K562 (cell line): Measurements from ENCODE around the gene EMX1. TPM values are rescaled to one million over a fixed set of nuclear protein-coding genes. Genes with fewer than 3 reads are reported as not detected.

Source experiments
- ATAC-seq: fragments of 200-7000 bp; cut with Tn5 transposase; 3 replicates; pipeline ENCODE4 v1.9.1; 2020; ENCODE audit warnings: moderate library complexity
- BruUV-seq: library from RNA; stranded (reverse); fragments of 400-500 nt; replicated peaks from 2 replicates; lab custom pipeline; 2021; lab: Mats Ljungman, UMichigan
- CTCF ChIA-PET: fragments of 300-600 bp; formaldehyde crosslinking; extraction: SDS; loops from one replicate; lab custom pipeline; 2021; ENCODE audit warnings: low intra/inter-chr PET ratio; lab: Yijun Ruan, JAX
- POLR2A ChIA-PET: fragments of 300-600, 350-650 bp; sonication (Branson Sonifier 250); formaldehyde crosslinking; extraction: SDS; loops from one replicate; lab custom pipeline; 2021; ENCODE audit warnings: antibody characterized with exemption, inconsistent platforms; lab: Yijun Ruan, JAX
- DNase-seq, 4 experiments: peaks; one replicate each; pipeline versions ENCODE4 v3.0.0 to v3.0.0-alpha.2; 2011 to 2018; ENCODE audit warnings: low spot score in 3 of 4, mixed read lengths in 3 of 4; ENCODE audit errors: extremely low read depth in 1 of 4
- FAIRE-seq: peaks from 2 replicates; lab custom pipeline; 2011; peaks lifted over from hg19 to GRCh38; lab: Jason Lieb, UNC
- H2AFZ ChIP-seq: 2 replicates; pipeline ENCODE4 v1.6.0; 2011; ENCODE audit warnings: low read depth, low read length, control low read depth, inconsistent platforms
- H3K27ac ChIP-seq: fragments of 200-600 bp; 3 replicates; pipeline ENCODE4 v1.8.0; 2011; ENCODE audit warnings: low read depth, mild to moderate bottlenecking, control low read depth, inconsistent platforms, low read length, moderate library complexity, mixed read lengths; ENCODE audit errors: extremely low read depth
- H3K27me3 ChIP-seq, 2 experiments: fragments of 300-600 bp in 1 of 2; 2 replicates in 1 of 2; 3 replicates in 1 of 2; pipeline versions ENCODE4 v1.6.0 to v1.8.0; 2011; ENCODE audit warnings: inconsistent platforms in 2 of 2, low read length in 2 of 2, mild to moderate bottlenecking in 1 of 2, mixed read lengths in 1 of 2, moderate library complexity in 1 of 2; ENCODE audit not compliant: control insufficient read depth in 2 of 2, insufficient read depth in 2 of 2
- H3K36me3 ChIP-seq: fragments of 300-600 bp; 3 replicates; pipeline ENCODE4 v1.8.0; 2011; ENCODE audit warnings: mild to moderate bottlenecking, low read length, inconsistent platforms; ENCODE audit not compliant: control insufficient read depth, insufficient read depth
- H3K4me1 ChIP-seq, 2 experiments: fragments of 200-600 bp in 1 of 2; replicated peaks in 1 of 2; 2 replicates in 1 of 2; 3 replicates in 1 of 2; pipeline versions ENCODE4 v1.5.1 to v1.8.0; 2011; ENCODE audit warnings: inconsistent platforms in 2 of 2, low read length in 2 of 2, mild to moderate bottlenecking in 1 of 2, mixed read lengths in 1 of 2, moderate library complexity in 1 of 2; ENCODE audit not compliant: control insufficient read depth in 2 of 2, insufficient read depth in 2 of 2
- H3K4me2 ChIP-seq: 2 replicates; pipeline ENCODE4 v1.6.1; 2011; ENCODE audit warnings: low read length, control low read depth, inconsistent platforms, mixed read lengths; ENCODE audit not compliant: insufficient read depth
- H3K4me3 ChIP-seq: fragments of 200-600 bp; sonication (generic), shearing (Covaris generic); 2 replicates; pipeline ENCODE4 v1.5.1; 2016; ENCODE audit warnings: control low read depth, inconsistent platforms
- H3K79me2 ChIP-seq: fragments of 200-600 bp; 3 replicates; pipeline ENCODE4 v1.8.0; 2011; ENCODE audit warnings: low read length, inconsistent platforms; ENCODE audit not compliant: control insufficient read depth, insufficient read depth
- H3K9ac ChIP-seq, 2 experiments: 2 replicates each; pipeline versions ENCODE4 v1.6.0 to v1.6.1; 2011; ENCODE audit warnings: low read depth in 2 of 2, low read length in 2 of 2, control low read depth in 1 of 2, inconsistent platforms in 1 of 2, mild to moderate bottlenecking in 1 of 2, mixed read lengths in 1 of 2; ENCODE audit not compliant: insufficient read depth in 1 of 2
- H3K9me1 ChIP-seq: one replicate; pipeline ENCODE4 v1.6.0; 2011; ENCODE audit warnings: inconsistent platforms, mild to moderate bottlenecking, low read length, moderate library complexity; ENCODE audit not compliant: control insufficient read depth, insufficient read depth
- H3K9me3 ChIP-seq: replicated peaks from 2 replicates; pipeline ENCODE4 v1.5.1; 2011; ENCODE audit warnings: low read depth, low read length, inconsistent platforms; ENCODE audit not compliant: control insufficient read depth, insufficient read depth
- H4K20me1 ChIP-seq: replicated peaks from 2 replicates; pipeline ENCODE4 v1.6.1; 2011; ENCODE audit warnings: low read length, inconsistent platforms, mixed read lengths; ENCODE audit not compliant: control insufficient read depth, insufficient read depth
- ATF2 ChIP-seq: sonication (generic); formaldehyde crosslinking; IDR thresholded peaks from 2 replicates; pipeline ENCODE4 v1.8.1; 2022; ENCODE audit warnings: missing genetic modification reagents
- EGR1 ChIP-seq: fragments of 450-650 bp; conservative IDR thresholded peaks from 2 replicates; pipeline ENCODE4 v1.6.1; 2017; ENCODE audit warnings: mild to moderate bottlenecking
- FOSL1 ChIP-seq: fragments of 200-800 bp; sonication (Bioruptor generic); conservative IDR thresholded peaks from 2 replicates; pipeline ENCODE4 v1.6.1; 2016; ENCODE audit warnings: missing genetic modification characterization, missing compliant biosample characterization
- L3MBTL2 ChIP-seq: fragments of 450-650 bp; IDR thresholded peaks from 2 replicates; pipeline ENCODE4 v1.6.1; 2016; ENCODE audit warnings: mild to moderate bottlenecking, moderate library complexity
- MEF2D ChIP-seq: conservative IDR thresholded peaks from 2 replicates; pipeline ENCODE4 v1.6.1; 2016; ENCODE audit warnings: low read depth, missing genetic modification characterization, missing compliant biosample characterization
- NCOA1 ChIP-seq: fragments of 450-650 bp; IDR thresholded peaks from 2 replicates; pipeline ENCODE4 v1.6.1; 2016; ENCODE audit warnings: low read depth
- NR2C2 ChIP-seq, 2 experiments: fragments of 200-800 bp in 1 of 2; sonication (Bioruptor generic) in 1 of 2; sonication (generic) in 1 of 2; formaldehyde crosslinking in 1 of 2; IDR thresholded peaks; 2 replicates each; pipeline versions ENCODE4 v1.6.1 to v1.8.0; 2016 to 2022; ENCODE audit warnings: mild to moderate bottlenecking in 1 of 2, missing compliant biosample characterization in 1 of 2, missing genetic modification characterization in 1 of 2, missing genetic modification reagents in 1 of 2
- POLR2AphosphoS5 ChIP-seq: IDR thresholded peaks from 2 replicates; pipeline ENCODE4 v1.6.1; 2011; ENCODE audit warnings: mild to moderate bottlenecking, low read depth, low read length, moderate library complexity; ENCODE audit not compliant: control insufficient read depth, insufficient read depth
- RB1 ChIP-seq: fragments of 450-650 bp; IDR thresholded peaks from 2 replicates; pipeline ENCODE4 v1.6.1; 2017; ENCODE audit warnings: low read depth, mild to moderate bottlenecking
- RBM14 ChIP-seq: fragments of 200-400 bp; formaldehyde crosslinking; IDR thresholded peaks from 2 replicates; pipeline ENCODE4 v1.6.1; 2018; ENCODE audit warnings: low read depth, mild to moderate bottlenecking, low read length, moderate library complexity, borderline replicate concordance; ENCODE audit not compliant: insufficient read depth
- TRIM25 ChIP-seq: fragments of 450-650 bp; IDR thresholded peaks from 2 replicates; pipeline ENCODE4 v1.7.0; 2016; ENCODE audit warnings: borderline replicate concordance
- ZNF23 ChIP-seq: fragments of 250-450 bp; sonication (Bioruptor Pico); IDR thresholded peaks from 2 replicates; pipeline ENCODE4 v1.4.0; 2020; ENCODE audit warnings: mild to moderate bottlenecking
- ZNF3 ChIP-seq: fragments of 250-450 bp; sonication (Bioruptor Pico); IDR thresholded peaks from 2 replicates; pipeline ENCODE4 v1.5.0; 2021; ENCODE audit warnings: mild to moderate bottlenecking, moderate library complexity
- WGBS: fragments of 100-300 bp; shearing (Covaris generic); methylation state at CpG from one replicate; pipeline ENCODE4 v1.1.6; 2016; ENCODE audit warnings: low coverage, mixed read lengths; ENCODE audit not compliant: insufficient coverage; ENCODE audit errors: missing lambda C conversion rate; 5-methylcytosine and 5-hydroxymethylcytosine counted together
- in situ Hi-C: fragments of 300-500 bp; cut with MboI; formaldehyde crosslinking; loops from 4 replicates; pipeline ENCODE4 v1.15.0; 2018; ENCODE audit warnings: inconsistent platforms, mixed read lengths
- intact Hi-C: fragments of 100-400 bp; cut with micrococcal nuclease; formaldehyde crosslinking; loops from 2 replicates; pipeline ENCODE4 v1.14.2; 2022
- polyA plus RNA-seq, 8 experiments: library from polyadenylated mRNA; depleted of rRNA in 4 of 8; stranded (reverse) in 5 of 8; unstranded in 3 of 8; fragments of >200 nt; fragmentation: Nextera tagmentation in 2 of 8; fragmentation: Illumina TruSeq in 1 of 8; extraction: Ambion mirVana in 2 of 8; extraction: Trizol in 1 of 8; gene quantifications; 2 replicates each; pipeline versions ENCODE4 v1.2.1 to v1.2.3, GENCODE V29; 2011 to 2014; ENCODE audit warnings: inconsistent platforms in 1 of 8, missing spikeins in 1 of 8
- total RNA-seq, 7 experiments: library from RNA; depleted of rRNA in 6 of 7; stranded (reverse); fragments of >200 nt in 6 of 7; fragmentation: Illumina TruSeq in 2 of 7; extraction: Trizol in 2 of 7; gene quantifications; 2 replicates each; pipeline versions ENCODE4 v1.2.1 to v1.2.3, GENCODE V29; 2011 to 2021; ENCODE audit warnings: low replicate concordance in 1 of 7

EMX1 gene
- total and polyA plus RNA-seq, 9 of the 15 experiments (the other 6 are each of a cell fraction or from before 2014, with no cell fraction given): 0.10 to 0.32 (median 0.21) TPM; not detected in 6

GRCh38 chr2:72937356-72937669 lies 20.0 kb downstream of the EMX1 start:
- BruUV-seq: no TSS peak
- TF ChIP-seq ATF2: no peak
- 0 out of 2 replicates have a peak, but pooled peaks have one; percentile 9 for TF ChIP-seq EGR1
- TF ChIP-seq, all 486 proteins: peak for 1
- DNase-seq: no peak
- Histone ChIP-seq H4K20me1 (peaks cover 24% of the 10 kb centered on the region), H3K36me3 (no peaks in the 10 kb centered on the region), H3K4me3 (no peak overlapping the region), H3K4me1 (peaks cover 0 to 7% of the 10 kb centered on the region in 2 experiments; a peak in 1 of 5 replicates), H3K27ac (no peak overlapping the region), H2AFZ (no peak overlapping the region), H3K9me1 (no peaks in the 10 kb centered on the region), H3K4me2 (no peak overlapping the region), H3K9ac (no peak overlapping the region), H3K9me3 (no peaks in the 10 kb centered on the region), H3K27me3 (peaks cover 2 to 53% of the 10 kb centered on the region in 2 experiments; a peak in 3 of 5 replicates), H3K79me2 (no peaks in the 10 kb centered on the region)
- intact Hi-C loops (no loop called here), in situ Hi-C loops (loop anchor here (5.0 kb wide), 1 partner anchor 45 kb away; no protein-coding TSS in a partner anchor)
- ChIA-PET CTCF (no interaction called here), POLR2A (interaction anchor here (0.6 to 1.3 kb wide), 3 partner anchors 11 to 240 kb away, joined by 3 read pairs; no protein-coding TSS in a partner anchor)
- 31% methylated on average over 9 of the region's 15 CpGs for WGBS
- no peak for ATAC-seq
- no peak for FAIRE-seq

- Histone ChIP-seq H3K4me3 (no peak overlapping the region), H3K36me3 (no peaks in the 10 kb centered on the region), H3K9me1 (no peaks in the 10 kb centered on the region), H3K27ac (no peak overlapping the region), H4K20me1 (peaks cover 16% of the 10 kb centered on the region), H2AFZ (no peak overlapping the region), H3K9me3 (no peaks in the 10 kb centered on the region), H3K27me3 (peaks cover 2 to 43% of the 10 kb centered on the region in 2 experiments; a peak in 2 of 5 replicates), H3K4me1 (peaks cover 0 to 7% of the 10 kb centered on the region in 2 experiments; a peak in 2 of 5 replicates), H3K79me2 (no peaks in the 10 kb centered on the region), H3K4me2 (no peak overlapping the region), H3K9ac (no peak overlapping the region)
- in situ Hi-C loops: loop anchor here (5.0 kb wide), 1 partner anchor 46 kb away; no protein-coding TSS in a partner anchor
- 20% methylated on average over 5 of the region's 5 CpGs for WGBS
- ChIA-PET CTCF (no interaction called here), POLR2A (interaction anchor here (0.5 to 0.6 kb wide), 2 partner anchors 8 to 241 kb away, joined by 3 read pairs; no protein-coding TSS in a partner anchor)
- FAIRE-seq: no peak
- DNase-seq: no peak
- no TSS peak for BruUV-seq
- intact Hi-C loops: no loop called here
- ATAC-seq: no peak
- no peak for TF ChIP-seq MEF2D (tag)
- TF ChIP-seq NR2C2 (CRISPR knock-in tag; IDR thresholded peaks at IDR 0.05): no peak
- TF ChIP-seq NR2C2 (tag; IDR thresholded peaks at IDR 0.05): no peak
- no peak for TF ChIP-seq ZNF23 (CRISPR knock-in tag)
- no peak for TF ChIP-seq RB1
- TF ChIP-seq NCOA1: no peak
- TF ChIP-seq RBM14: no peak
- no peak for TF ChIP-seq POLR2AphosphoS5
- TF ChIP-seq L3MBTL2: no peak
- no peak for TF ChIP-seq TRIM25
- TF ChIP-seq ZNF3 (CRISPR knock-in tag): no peak
- TF ChIP-seq FOSL1 (tag): no peak
These were observed 21.1 kb downstream of the EMX1 start for GRCh38 chr2:72938455-72938854.
